GM12892 (cell line): ENCODE data around the gene RRH.

Experiments
- POLR2A ChIP-seq: IDR thresholded peaks from 2 replicates; pipeline ENCODE4 v1.6.1; 2011; ENCODE audit warnings: low read depth, low read length, control low read depth
- POLR2AphosphoS5 ChIP-seq: IDR thresholded peaks from 2 replicates; pipeline ENCODE4 v1.6.1; 2011; ENCODE audit warnings: low read depth, low read length, control low read depth
- TAF1 ChIP-seq: IDR thresholded peaks from 2 replicates; pipeline ENCODE4 v1.6.1; 2011; ENCODE audit warnings: low read depth, mild to moderate bottlenecking, control low read depth, low read length, borderline replicate concordance

DNA sequence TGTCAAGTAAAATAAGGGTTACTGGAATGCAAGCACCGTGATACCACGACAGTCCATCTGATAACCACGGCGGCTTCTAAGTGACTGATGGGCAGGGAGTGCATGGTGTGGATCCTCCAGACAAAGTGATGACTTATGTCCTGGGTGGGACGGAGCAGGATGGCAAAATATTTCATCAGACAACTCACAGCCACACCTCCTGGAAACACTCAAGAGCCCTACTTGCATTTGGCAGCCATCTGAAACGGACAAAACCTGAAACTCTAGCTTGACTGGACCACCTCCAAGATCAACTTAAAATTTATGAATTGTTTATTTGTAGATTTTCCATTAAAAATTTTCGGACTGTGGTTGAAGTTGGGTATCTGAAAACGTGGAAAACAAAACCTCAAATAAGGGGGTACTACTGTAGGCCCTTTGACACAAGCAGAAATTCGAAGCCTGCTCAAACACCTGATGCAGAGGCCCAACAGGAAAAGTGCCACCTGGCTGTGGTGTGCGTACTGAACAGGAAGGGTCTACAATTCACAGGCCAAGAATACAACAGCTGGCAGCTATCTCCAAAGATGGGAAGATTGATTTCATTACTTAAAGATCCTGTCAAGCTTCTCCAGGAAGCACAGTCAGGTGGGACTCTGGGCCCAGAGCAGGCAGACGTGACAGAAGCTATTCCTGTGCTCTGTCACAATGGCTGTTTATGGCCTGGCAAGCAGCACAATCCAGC lies 46.2 kb downstream of the RRH start:
- TF ChIP-seq POLR2A (no peak), POLR2AphosphoS5 (no peak), TAF1 (no peak)
